Hematopoietic multipotent progenitor cell treated with erythropoietin and hydrocortisone succinate and interleukin-3 and kit ligand, for 8 days (in vitro differentiated cells): Measurements from ENCODE around the gene IRF5.

Source experiments
- DNase-seq: peaks from one replicate; pipeline ENCODE4 v3.0.0-alpha.2; 2015

IRF5 gene

GRCh38 chr7:128921866-128922440 is 15.8 kb upstream of the IRF5 start:
- DNase-seq: no peak

GRCh38 chr7:128922496-128923410 is 15.0 kb upstream of the IRF5 start:
- DNase-seq: no peak

GRCh38 chr7:128923411-128923800 is 14.3 kb upstream of the IRF5 start:
- DNase-seq: no peak

DNA sequence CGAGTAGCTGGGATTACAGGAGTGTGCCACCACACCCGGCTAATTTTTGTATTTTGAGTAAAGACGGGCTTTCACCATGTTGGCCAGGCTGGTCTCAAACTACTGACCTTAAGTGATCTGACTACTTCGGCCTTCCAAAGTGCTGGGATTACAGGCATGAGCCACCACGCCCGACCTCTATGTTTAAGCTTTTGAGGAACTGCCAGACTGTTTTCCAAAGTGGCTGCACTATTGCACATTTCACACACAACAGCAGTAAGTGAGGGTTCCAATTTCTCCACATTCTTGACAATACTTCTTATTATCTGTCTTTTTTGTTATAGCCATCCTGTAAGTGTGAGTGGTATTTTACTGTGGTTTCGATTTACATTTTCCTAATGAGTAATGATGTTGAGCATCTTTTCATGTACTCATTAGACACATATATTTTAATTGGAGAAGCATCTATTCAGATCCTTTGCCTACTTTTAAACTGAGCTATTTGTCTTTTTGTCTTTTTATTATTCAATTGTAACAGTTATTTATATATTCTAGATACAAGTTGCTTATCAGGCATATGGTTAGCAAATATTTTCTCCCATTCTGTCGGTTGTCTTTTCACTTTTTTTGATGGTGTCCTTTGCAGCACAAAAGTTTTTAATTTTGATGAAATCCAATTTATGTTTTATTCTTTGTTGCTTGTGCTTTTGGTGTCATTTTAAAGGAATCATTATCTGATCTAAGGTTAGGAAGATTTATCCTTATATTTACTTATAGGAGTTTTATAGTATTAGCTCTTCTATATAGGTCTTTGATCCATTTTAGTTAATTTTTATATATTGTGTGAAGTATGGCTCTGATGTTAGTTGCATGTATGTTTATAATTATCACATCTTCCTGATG is 12.8 kb upstream of the IRF5 start:
- no peak for DNase-seq

DNA sequence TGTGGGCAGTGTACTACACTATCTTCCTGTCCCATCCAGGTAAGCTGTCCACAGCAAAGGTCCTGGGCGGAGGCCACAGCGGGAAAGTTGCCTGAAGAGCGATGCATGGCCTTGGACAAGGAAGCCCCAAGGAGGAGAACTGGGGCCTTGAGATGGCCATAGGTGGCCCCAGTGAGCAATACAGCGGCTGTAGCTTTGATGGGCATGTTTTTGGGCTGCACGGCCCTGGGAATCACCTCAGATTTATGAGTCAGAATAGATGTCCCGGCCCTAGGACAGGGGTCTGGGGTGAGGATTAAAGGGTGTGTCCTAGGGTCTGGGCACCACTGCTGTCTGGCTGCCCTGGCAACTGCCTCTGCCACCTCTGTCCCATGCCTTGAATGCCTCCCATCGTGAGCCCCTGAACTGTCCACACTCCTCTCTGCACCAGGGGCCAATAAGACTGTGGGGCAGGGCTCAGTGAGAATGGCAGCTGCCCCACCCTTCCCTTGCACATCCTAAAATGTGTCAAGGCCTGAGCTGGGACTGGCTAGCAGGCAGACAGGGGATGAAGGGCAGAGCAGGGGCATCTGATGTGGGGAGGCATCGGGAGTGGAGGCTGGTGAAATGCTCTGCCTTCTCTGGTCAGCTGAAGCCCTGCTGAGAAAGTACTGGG is 9.4 kb upstream of the IRF5 start:
- no peak for DNase-seq

DNA sequence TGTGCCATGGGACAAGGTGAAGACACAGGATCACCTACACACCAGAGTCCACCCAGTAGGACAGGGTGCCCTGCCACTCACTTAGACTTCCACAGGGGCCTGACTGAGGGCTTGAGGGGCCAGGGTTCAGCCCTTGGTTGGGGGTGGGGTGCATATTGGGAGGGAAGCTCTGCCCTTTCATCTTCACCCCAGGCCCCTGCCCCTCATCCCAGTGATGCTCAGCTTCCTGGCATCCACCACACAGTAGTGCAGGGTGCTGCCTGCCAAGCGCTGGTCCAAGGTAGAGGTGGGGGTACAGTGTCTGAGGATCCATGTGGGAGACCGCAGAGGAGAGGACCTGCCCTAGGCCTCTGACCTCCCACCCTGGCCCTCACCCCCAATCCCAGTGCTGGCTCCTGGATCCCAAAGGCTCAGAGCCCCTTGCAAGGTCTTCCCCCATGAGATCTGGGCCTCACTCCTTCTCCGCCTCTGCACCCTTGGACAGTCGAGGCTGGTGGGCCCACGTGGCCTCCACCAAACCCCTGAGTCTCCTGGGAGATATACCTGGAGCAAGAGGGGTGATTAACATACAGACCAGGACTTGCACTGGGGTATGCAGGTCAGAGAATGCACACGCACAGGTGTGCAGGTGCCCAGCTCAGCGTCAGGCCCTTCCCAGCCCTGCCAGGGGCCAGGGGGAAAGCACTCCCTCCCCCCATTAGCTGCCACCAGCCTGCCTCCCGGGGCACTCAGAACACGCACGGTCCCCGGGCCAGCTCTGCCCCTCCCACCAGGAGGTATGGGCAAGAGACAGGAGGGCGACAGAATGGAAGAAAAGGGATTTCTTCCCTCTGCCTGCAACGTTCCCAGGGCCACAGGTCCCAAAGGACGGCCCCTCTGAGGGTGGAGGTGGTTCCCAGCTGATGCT is 8.6 kb upstream of the IRF5 start:
- DNase-seq: no peak

DNA sequence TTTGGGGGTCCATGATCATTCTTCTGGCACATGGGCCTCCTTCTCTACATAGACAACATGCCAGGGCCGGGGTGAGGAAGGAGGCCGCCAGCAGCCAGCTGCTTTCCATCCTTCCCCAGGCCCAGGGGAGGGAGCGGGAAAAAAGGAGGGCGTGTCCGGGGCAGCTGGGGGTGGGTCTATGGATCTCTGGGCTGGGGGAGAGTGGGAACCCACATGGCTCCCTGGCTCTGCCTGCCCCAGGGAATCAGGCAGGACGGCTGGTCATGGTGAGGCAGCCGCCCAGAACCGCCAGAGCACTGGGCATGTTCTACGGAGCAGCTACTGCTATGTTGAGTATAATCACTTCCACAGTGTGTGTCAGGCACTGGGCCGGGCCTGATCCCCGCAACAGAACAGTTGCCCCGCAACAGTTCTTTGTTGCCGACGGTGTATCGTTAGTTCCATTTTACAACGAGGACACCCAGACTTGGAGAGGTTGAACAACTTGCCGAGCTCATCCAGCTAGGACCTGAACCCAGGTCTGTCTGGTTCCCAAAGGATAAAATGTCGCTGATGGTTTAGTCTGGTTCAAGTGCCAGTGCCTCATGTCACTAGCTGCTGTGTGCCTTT is 6.4 kb upstream of the IRF5 start:
- DNase-seq: no peak

- no peak for DNase-seq
These were observed 5.5 kb upstream of the IRF5 start for GRCh38 chr7:128931965-128932861.

- no peak for DNase-seq
These were observed 4.9 kb upstream of the IRF5 start for GRCh38 chr7:128932862-128933179.

GRCh38 chr7:128933180-128933891 is 4.4 kb upstream of the IRF5 start:
- DNase-seq: no peak

- no peak for DNase-seq
These were observed 3.1 kb upstream of the IRF5 start for GRCh38 chr7:128934361-128935341.

GRCh38 chr7:128935342-128935730 is 2.4 kb upstream of the IRF5 start:
- DNase-seq: no peak

DNA sequence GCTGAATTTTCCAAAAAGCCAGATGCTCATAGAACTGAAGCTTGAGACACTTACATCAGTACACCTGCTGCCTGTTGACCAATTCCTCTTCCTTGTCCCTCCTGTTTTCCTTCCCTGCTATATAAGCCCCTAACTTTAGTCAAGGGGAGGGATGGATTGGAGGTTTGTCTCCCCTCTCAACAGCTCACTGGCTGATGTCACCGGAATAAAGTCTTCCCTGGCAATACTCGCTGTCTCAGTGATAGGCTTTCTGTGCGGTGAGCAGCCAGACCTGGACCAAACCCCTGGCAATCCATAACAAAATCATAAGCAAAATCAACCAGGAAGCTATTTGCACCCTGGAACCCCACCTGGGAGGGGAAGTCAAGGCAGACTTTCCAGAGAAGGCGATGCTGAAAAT is 929 bp upstream of the IRF5 start:
- DNase-seq: no peak

- DNase-seq: no peak
These were observed 468 bp upstream of the IRF5 start for GRCh38 chr7:128937271-128937646.

GRCh38 chr7:128938544-128939074 is 882 bp downstream of the IRF5 start:
- DNase-seq: no peak

DNA sequence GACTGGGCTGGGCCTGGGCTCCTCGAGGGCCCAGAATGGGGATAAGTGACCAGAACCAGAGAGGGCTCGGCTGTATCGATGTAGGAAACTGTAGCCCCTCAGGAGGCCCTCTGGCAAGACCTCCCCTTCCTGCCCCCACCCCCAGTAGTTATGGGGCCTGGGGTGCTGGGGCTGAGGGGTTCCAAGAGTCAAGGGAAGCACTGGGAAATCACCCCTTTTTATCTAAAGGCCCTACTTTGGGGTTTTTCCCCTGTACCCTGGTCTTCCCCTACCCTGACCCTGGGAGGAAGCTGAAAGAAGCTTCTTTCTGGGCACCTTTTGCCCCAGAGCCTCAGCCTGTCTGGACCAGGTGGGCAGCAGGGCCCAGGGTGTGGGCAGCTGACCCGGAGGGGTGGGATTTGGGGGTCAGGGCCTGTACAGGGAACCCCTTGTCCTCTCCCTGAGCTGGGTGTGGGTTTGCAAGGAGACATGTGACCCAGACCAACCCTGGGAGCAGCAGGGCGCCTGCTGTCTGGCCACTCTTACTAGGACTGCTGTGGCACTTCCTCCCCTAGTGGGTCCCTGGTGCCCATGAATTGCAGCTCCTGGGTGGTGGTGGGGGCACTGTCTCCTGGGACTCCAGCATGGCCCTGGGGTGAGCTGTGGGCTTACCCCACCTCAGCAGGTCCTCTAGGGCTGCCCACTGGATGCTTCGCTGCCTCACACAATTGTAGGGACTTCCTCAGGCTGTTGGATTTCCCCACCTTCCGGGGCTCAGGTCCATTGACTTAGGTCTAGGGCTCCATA is 1.5 kb downstream of the IRF5 start:
- no peak for DNase-seq

DNA sequence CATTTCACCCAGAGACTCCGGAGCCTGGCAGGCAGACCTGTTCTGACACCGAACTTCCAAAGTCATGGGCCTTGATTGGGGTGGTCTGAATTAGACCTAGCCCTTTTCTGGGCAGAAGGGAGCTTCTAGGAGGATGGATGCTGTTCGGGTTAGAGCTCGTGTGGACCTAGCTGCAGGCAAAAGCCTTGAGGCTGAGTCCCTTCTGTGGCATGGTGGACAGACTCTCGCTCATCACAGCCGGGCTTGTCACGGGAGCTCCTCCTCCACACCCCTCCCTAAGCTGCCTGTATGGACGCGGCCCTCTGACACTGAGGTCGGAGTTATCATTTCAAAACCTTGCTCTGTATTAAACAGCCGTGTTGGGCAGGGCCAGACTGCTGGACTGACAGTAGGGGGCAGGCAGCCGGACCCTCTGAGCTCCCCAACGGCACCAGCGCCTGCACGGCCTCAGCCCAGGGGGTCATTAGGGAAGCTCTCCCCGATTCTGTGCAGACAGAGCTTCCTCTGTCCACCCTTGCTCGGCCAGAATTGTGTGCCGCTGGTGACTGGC is 2.2 kb downstream of the IRF5 start:
- peak; percentile 47 for DNase-seq
